Pancreas (tissue), 10 donors: ENCODE results near the gene RAP2A. TPM values are rescaled to one million over a fixed set of nuclear protein-coding genes. Genes with fewer than 3 reads are reported as not detected.

Experiments
- ATAC-seq, 4 donors: fragments of 200-7000 bp; cut with Tn5 transposase; one replicate each; pipeline versions ENCODE4 v1.8.0 to v1.9.1; 2020; ENCODE audit warnings: mild to moderate bottlenecking in 4 of 4, moderate library complexity in 4 of 4
- DNase-seq, 6 donors: peaks; one replicate each; pipeline ENCODE4 v3.0.0-alpha.2; 2020
- FAIRE-seq: peaks from 2 replicates; lab custom pipeline; 2012; peaks lifted over from hg19 to GRCh38; lab: Jason Lieb, UNC
- H3K27ac ChIP-seq, 4 donors: fragments of 200-600 bp; sonication (generic); 1 replicate in 3 of 4; 2 replicates in 1 of 4; pipeline versions ENCODE4 v1.5.0 to v1.8.0; 2020
- H3K27me3 ChIP-seq, 4 donors: fragments of 200-600 bp; one replicate each; pipeline ENCODE4 v1.8.0; 2021
- H3K36me3 ChIP-seq, 3 donors: fragments of 200-600 bp; sonication (generic) in 1 of 3; one replicate each; pipeline versions ENCODE4 v1.5.0 to v1.8.0; 2020 to 2021
- H3K4me1 ChIP-seq, 3 donors: fragments of 200-600 bp; one replicate each; pipeline ENCODE4 v1.8.0; 2021
- H3K4me3 ChIP-seq, 4 donors: fragments of 200-600 bp; sonication (generic) in 2 of 4; one replicate each; pipeline versions ENCODE4 v1.5.0 to v1.8.0; 2020 to 2021
- H3K9me3 ChIP-seq, 4 donors: fragments of 200-600 bp; one replicate each; pipeline ENCODE4 v1.8.0; 2021
- WGBS, 2 donors: extraction: QIAGEN DNeasy Blood & Tissue Kit; methylation state at CpG; one replicate each; pipeline ENCODE4 v1.1.7; 2013; 5-methylcytosine and 5-hydroxymethylcytosine counted together
- intact Hi-C, 3 donors: fragments of 100-400 bp; cut with DNase I; formaldehyde crosslinking; loops; one replicate each; pipeline versions ENCODE4 v1.11.1 to v1.14.2; 2022
- polyA plus RNA-seq, 2 donors: library from polyadenylated mRNA; stranded (reverse); fragments of 200-250 nt; gene quantifications; one replicate each; pipeline ENCODE4 v1.2.3, GENCODE V29; 2013
- total RNA-seq, 6 donors: library from RNA; stranded (reverse); fragmentation: NEBNext Ultra II Directional in 4 of 6; extraction: Animal tissue kit (Norgen Biotek cat#: 25700) in 4 of 6; gene quantifications; one replicate each; pipeline versions ENCODE4 v1.2.1 to v1.2.4, GENCODE V29; 2021 to 2023
- TF ChIP-seq, protein P1 (sequence below), 4 donors: fragments of 200-600 bp; sonication (generic) in 3 of 4; IDR thresholded peaks; one replicate each; pipeline versions ENCODE4 v1.5.0 to v1.8.0; 2021; ENCODE audit warnings: antibody characterized with exemption in 4 of 4
- donor health status: healthy with polysubstance abuse.
- donor health status: DM: no; HTN: no; CAD: no; lungs with moderate emphysema.
- donor health status: DM: no; HTN: no; CAD: no.
- donor health status: control.
- donor health status: control.
- donor health status: Bipolar disorder and iron deficiency.
- donor health status: DM: yes; HTN: yes; CAD: no.
- donor health status: DM: no; HTN: no; CAD: no.
- donor health status: DM: no; HTN: no; CAD: no.
- donor health status: DM: yes; HTN: yes; CAD: no.

RAP2A gene
- total and polyA plus RNA-seq, 8 donors = 1.7 to 18.1 (median 5.0) TPM

DNA sequence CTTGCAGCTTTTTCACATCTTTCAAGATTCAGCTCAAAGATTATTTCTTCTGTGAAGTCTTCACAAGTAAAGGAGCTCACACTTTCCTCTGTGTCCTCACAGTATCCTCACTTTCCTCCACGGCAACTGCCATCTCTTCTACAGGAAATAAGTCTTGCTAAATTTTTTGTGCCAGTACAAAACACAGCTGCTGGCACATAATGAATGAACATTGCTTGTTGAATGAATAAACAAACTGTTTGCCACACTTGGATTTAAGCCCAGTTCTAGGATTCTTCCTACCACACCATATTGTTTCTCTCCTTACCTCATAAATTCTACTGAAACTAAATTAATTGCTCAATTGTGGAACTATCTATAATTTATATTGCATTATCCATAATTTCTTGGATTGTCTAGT is 59.5 kb downstream of the RAP2A start:
- Histone ChIP-seq H3K4me3 (no peak overlapping the region), H3K27me3 (no peaks in the 10 kb centered on the region), H3K27ac (no peak overlapping the region), H3K9me3 (no peaks in the 10 kb centered on the region), H3K36me3 (no peaks in the 10 kb centered on the region), H3K4me1 (no peaks in the 10 kb centered on the region)
- no peak for FAIRE-seq
- WGBS, 2 donors = 35 to 53% methylated on average over 1 of the region's 1 CpG
- TF ChIP-seq, protein P1, sequence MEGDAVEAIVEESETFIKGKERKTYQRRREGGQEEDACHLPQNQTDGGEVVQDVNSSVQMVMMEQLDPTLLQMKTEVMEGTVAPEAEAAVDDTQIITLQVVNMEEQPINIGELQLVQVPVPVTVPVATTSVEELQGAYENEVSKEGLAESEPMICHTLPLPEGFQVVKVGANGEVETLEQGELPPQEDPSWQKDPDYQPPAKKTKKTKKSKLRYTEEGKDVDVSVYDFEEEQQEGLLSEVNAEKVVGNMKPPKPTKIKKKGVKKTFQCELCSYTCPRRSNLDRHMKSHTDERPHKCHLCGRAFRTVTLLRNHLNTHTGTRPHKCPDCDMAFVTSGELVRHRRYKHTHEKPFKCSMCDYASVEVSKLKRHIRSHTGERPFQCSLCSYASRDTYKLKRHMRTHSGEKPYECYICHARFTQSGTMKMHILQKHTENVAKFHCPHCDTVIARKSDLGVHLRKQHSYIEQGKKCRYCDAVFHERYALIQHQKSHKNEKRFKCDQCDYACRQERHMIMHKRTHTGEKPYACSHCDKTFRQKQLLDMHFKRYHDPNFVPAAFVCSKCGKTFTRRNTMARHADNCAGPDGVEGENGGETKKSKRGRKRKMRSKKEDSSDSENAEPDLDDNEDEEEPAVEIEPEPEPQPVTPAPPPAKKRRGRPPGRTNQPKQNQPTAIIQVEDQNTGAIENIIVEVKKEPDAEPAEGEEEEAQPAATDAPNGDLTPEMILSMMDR (IDR thresholded peaks at IDR 0.05) = no peak
- no peak for DNase-seq
- intact Hi-C loops = no loop called here
- ATAC-seq = no peak

DNA sequence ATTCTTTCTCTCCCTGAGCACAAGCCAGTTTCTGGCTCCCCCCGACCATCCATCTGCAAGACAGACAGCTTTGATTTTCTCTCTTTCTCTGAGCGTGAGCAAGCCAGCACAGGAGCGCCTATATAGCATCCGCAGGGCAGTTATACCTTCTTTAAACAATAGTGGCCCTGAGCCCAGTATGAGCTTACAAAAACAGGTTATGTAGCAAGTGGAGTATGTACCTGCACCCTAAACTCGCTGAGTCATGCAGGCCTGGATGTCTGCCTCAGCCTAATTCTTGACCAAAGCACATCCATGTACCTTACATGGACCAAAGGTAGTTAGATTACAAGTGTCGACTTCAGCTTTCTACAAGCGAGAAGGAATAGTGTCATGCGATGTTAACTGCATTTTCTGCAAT is 61.7 kb downstream of the RAP2A start:
- DNase-seq (no peak), FAIRE-seq (no peak), ATAC-seq (no peak)
- Histone ChIP-seq H3K27me3 (no peaks in the 10 kb centered on the region), H3K27ac (no peak overlapping the region), H3K4me1 (no peaks in the 10 kb centered on the region), H3K4me3 (no peak overlapping the region), H3K36me3 (no peaks in the 10 kb centered on the region), H3K9me3 (no peaks in the 10 kb centered on the region)
- TF ChIP-seq, protein P1 (IDR thresholded peaks at IDR 0.05) = no peak
- 81 to 91% methylated on average over 8 of the region's 8 CpGs for WGBS, 2 donors
- intact Hi-C loops = no loop called here

DNA sequence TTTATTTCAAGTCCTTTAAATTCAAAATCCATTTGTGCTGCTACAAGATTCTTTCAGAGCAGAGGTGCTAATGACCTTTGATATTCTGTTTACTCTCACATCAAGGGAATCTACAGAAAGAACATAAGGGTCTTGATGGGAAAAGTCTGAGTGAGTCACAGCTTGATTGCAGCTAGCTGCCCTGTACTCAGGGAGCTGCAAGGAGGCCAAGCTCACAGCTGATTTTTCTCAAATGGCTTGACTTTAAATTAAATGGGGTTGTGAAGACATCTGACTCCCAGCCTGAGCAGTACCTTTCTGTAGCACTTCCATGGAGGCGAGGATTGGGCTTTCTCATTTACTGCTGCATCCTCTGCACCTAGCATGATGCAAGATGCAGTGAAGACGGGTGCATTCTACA is 62.5 kb downstream of the RAP2A start:
- no peaks in the 10 kb centered on the region for H3K4me1 ChIP-seq
- intact Hi-C loops = no loop called here
- FAIRE-seq (no peak), DNase-seq (no peak), ATAC-seq (no peak)
- no peaks in the 10 kb centered on the region for H3K36me3 ChIP-seq
- H3K27me3 ChIP-seq = no peaks in the 10 kb centered on the region
- TF ChIP-seq, protein P1 (IDR thresholded peaks at IDR 0.05) = no peak
- no peak overlapping the region for H3K4me3 ChIP-seq
- 86 to 95% methylated on average over 2 of the region's 2 CpGs for WGBS, 2 donors
- no peak overlapping the region for H3K27ac ChIP-seq
- no peaks in the 10 kb centered on the region for H3K9me3 ChIP-seq

DNA sequence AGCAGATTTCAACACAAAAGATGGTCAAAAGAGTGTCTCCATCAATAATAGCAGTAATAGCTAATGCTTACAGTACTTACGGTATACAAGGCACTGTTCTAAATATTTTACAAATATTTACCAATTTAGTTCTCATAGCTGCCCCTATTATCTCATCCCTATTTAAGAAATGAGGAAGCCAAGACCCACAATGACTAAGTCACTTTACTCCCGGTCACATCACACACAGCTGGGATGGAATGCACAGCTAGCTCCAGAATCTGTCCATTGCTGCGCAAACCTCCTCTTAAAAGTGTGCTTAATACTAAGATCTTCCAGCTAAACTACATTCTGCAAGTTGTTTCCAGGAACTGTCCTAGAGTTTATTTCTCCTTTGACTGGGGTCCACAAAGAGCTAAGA is 63.4 kb downstream of the RAP2A start:
- intact Hi-C loops = no loop called here
- FAIRE-seq = no peak
- 86% methylated on average over 3 of the region's 3 CpGs for whole genome bisulfite sequencing, 2 donors

DNA sequence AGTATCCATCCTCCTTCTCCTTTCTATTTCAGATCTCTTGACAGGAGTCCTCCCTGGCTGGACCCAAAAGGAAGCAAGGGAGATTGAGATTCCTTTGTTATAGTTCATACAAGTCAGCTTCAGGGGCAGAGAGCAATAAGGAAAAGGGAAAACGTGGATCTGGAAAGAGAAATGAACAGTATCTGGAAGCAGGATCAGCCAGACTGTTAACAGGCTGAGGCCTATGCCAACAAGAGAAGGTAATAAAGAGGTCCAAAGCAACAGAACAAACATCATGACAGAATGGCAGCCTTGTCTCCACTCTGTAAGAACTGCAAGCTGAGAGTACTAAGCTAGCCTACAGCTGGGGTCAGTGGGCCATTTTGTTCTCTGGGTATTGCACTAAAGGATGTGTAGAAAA is 64.5 kb downstream of the RAP2A start:
- no peaks in the 10 kb centered on the region for H3K9me3 ChIP-seq
- no peak for DNase-seq
- peaks cover 0 to 2% (median 0%) of the 10 kb centered on the region in 3 donors for H3K4me1 ChIP-seq
- H3K27ac ChIP-seq = no peak overlapping the region
- no peak for ATAC-seq
- H3K36me3 ChIP-seq = no peaks in the 10 kb centered on the region
- H3K4me3 ChIP-seq = no peak overlapping the region
- 37 to 60% methylated on average over 1 of the region's 1 CpG for WGBS, 2 donors
- no peaks in the 10 kb centered on the region for H3K27me3 ChIP-seq
- TF ChIP-seq, protein P1 (IDR thresholded peaks at IDR 0.05) = no peak
- intact Hi-C loops = no loop called here
- no peak for FAIRE-seq

More for the DNA sequence above, 63.4 kb downstream of the RAP2A start:
- H3K4me3 ChIP-seq = no peak overlapping the region
- no peaks in the 10 kb centered on the region for H3K36me3 ChIP-seq
- ATAC-seq (no peak), DNase-seq (no peak)
- TF ChIP-seq, protein P1 (IDR thresholded peaks at IDR 0.05) = no peak
- no peaks in the 10 kb centered on the region for H3K27me3 ChIP-seq
- no peaks in the 10 kb centered on the region for H3K9me3 ChIP-seq
- peaks cover 0 to under 1% (median 0%) of the 10 kb centered on the region in 3 donors for H3K4me1 ChIP-seq
- no peak overlapping the region for H3K27ac ChIP-seq
